Right renal pelvis (tissue), 4 donors: ENCODE data around the gene CDKN2C. TPM values are rescaled to one million over a fixed set of nuclear protein-coding genes. Genes with fewer than 3 reads are reported as not detected.

ENCODE experiments used
- DNase-seq, 4 donors: peaks; one replicate each; pipeline ENCODE4 v3.0.0-alpha.2; 2013; ENCODE audit warnings: low read depth in 4 of 4, low spot score in 3 of 4, missing footprints in 1 of 4
- polyA plus RNA-seq, 4 donors: library from polyadenylated mRNA; unstranded; fragments of 120-200 nt; gene quantifications; one replicate each; pipeline ENCODE4 v1.2.1, GENCODE V29; 2013; ENCODE audit not compliant: insufficient read length in 4 of 4

Gene CDKN2C
- polyA plus RNA-seq, 4 donors = 10.1 to 12.0 (median 10.9) TPM

- DNase-seq = peak; percentile 89 to 95 (median 93)
These were observed 9.9 kb upstream of the CDKN2C start, which contains the start of gene FAF1 for GRCh38 chr1:50959913-50960844. Gene FAF1 (minus strand): TSS chr1:50960267. CDS start chr1:50959811, 456 bp downstream.

GRCh38 chr1:50964863-50965262, 5.2 kb upstream of the CDKN2C start:
- no peak for DNase-seq

GRCh38 chr1:50966991-50967390, 3.1 kb upstream of the CDKN2C start:
- DNase-seq = no peak

GRCh38 chr1:50967416-50968157, 2.5 kb upstream of the CDKN2C start:
- DNase-seq = no peak

GRCh38 chr1:50968158-50968820, 1.8 kb upstream of the CDKN2C start:
- DNase-seq = peak in 2 of 4 donors; percentile 72 to 73

- no peak for DNase-seq
These were observed 1.0 kb upstream of the CDKN2C start for GRCh38 chr1:50968821-50969610.

- no peak for DNase-seq
These were observed 453 bp downstream of the CDKN2C start for GRCh38 chr1:50970509-50970887.

GRCh38 chr1:50970931-50971582, 1.0 kb downstream of the CDKN2C start:
- no peak for DNase-seq

GRCh38 chr1:50971748-50972305, 1.8 kb downstream of the CDKN2C start:
- DNase-seq = no peak

- DNase-seq = no peak
These were observed 2.7 kb downstream of the CDKN2C start for GRCh38 chr1:50972766-50973165.

- DNase-seq = no peak
These were observed 3.2 kb downstream of the CDKN2C start for GRCh38 chr1:50973255-50973654.

GRCh38 chr1:50973875-50974617, 4.0 kb downstream of the CDKN2C start:
- DNase-seq = no peak

- no peak for DNase-seq
These were observed 4.5 kb downstream of the CDKN2C start for GRCh38 chr1:50974618-50974935.

- DNase-seq = no peak
These were observed 5.4 kb downstream of the CDKN2C start for GRCh38 chr1:50975436-50975835.

GRCh38 chr1:50976111-50976889, 6.3 kb downstream of the CDKN2C start:
- DNase-seq = no peak

GRCh38 chr1:50976890-50977574, 7.0 kb downstream of the CDKN2C start:
- no peak for DNase-seq

GRCh38 chr1:50977575-50978143, 7.6 kb downstream of the CDKN2C start:
- DNase-seq = no peak
